Prostate gland (tissue), 2 donors: ENCODE data around the gene KPNA2.

Source experiments
- CTCF ChIP-seq, 4 experiments: fragments of 200-600 bp in 2 of 4; fragments of 450-650 bp in 2 of 4; sonication (generic) in 2 of 4; IDR thresholded peaks; 1 replicate in 3 of 4; 2 replicates in 1 of 4; pipeline ENCODE4 v1.5.1; 2016 to 2019; ENCODE audit warnings: antibody characterized with exemption in 4 of 4, mild to moderate bottlenecking in 2 of 4, moderate library complexity in 2 of 4
- POLR2A ChIP-seq: fragments of 450-650 bp; IDR thresholded peaks from one replicate; pipeline ENCODE4 v1.6.1; 2016; ENCODE audit warnings: antibody characterized with exemption, mild to moderate bottlenecking
- POLR2AphosphoS5 ChIP-seq: sonication (generic); formaldehyde crosslinking; IDR thresholded peaks from one replicate; pipeline ENCODE4 v1.6.1; 2017; ENCODE audit warnings: antibody characterized with exemption

GRCh38 chr17:67990909-67991308, 44.6 kb upstream of the KPNA2 start:
- no peak for TF ChIP-seq CTCF (IDR thresholded peaks at IDR 0.05)
- no peak for TF ChIP-seq POLR2A
- TF ChIP-seq POLR2AphosphoS5: no peak
